ENCODE data around the gene ABLIM2.

- TF ChIP-seq, protein P1, sequence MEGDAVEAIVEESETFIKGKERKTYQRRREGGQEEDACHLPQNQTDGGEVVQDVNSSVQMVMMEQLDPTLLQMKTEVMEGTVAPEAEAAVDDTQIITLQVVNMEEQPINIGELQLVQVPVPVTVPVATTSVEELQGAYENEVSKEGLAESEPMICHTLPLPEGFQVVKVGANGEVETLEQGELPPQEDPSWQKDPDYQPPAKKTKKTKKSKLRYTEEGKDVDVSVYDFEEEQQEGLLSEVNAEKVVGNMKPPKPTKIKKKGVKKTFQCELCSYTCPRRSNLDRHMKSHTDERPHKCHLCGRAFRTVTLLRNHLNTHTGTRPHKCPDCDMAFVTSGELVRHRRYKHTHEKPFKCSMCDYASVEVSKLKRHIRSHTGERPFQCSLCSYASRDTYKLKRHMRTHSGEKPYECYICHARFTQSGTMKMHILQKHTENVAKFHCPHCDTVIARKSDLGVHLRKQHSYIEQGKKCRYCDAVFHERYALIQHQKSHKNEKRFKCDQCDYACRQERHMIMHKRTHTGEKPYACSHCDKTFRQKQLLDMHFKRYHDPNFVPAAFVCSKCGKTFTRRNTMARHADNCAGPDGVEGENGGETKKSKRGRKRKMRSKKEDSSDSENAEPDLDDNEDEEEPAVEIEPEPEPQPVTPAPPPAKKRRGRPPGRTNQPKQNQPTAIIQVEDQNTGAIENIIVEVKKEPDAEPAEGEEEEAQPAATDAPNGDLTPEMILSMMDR (conservative IDR thresholded peaks at IDR 0.05; ENCODE audit: low read depth in 2 of 2): no peak
- TF ChIP-seq CREB1 (CRISPR knock-in tag; IDR thresholded peaks at IDR 0.05; ENCODE audit: low read depth) (no peak), REST (IDR thresholded peaks at IDR 0.05; ENCODE audit: unreplicated experiment) (no peak), EZH2 (IDR thresholded peaks at IDR 0.05; ENCODE audit: low read depth, unreplicated experiment) (no peak), POLR2AphosphoS5 (IDR thresholded peaks at IDR 0.05; ENCODE audit: low read depth) (no peak), ETS1 (IDR thresholded peaks at IDR 0.05) (no peak), JUNB (IDR thresholded peaks at IDR 0.05; ENCODE audit: unreplicated experiment) (no peak), EZH2phosphoT487 (IDR thresholded peaks at IDR 0.05; ENCODE audit: unreplicated experiment) (no peak), ZNF114 (CRISPR knock-in tag; IDR thresholded peaks at IDR 0.05) (no peak), NANOG (IDR thresholded peaks at IDR 0.05; ENCODE audit: borderline replicate concordance) (no peak), STAT1 (IDR thresholded peaks at IDR 0.05; ENCODE audit: unreplicated experiment) (no peak), ZNF331 (CRISPR knock-in tag; IDR thresholded peaks at IDR 0.05; ENCODE audit: low read depth) (no peak)
- TF ChIP-seq, protein P2, sequence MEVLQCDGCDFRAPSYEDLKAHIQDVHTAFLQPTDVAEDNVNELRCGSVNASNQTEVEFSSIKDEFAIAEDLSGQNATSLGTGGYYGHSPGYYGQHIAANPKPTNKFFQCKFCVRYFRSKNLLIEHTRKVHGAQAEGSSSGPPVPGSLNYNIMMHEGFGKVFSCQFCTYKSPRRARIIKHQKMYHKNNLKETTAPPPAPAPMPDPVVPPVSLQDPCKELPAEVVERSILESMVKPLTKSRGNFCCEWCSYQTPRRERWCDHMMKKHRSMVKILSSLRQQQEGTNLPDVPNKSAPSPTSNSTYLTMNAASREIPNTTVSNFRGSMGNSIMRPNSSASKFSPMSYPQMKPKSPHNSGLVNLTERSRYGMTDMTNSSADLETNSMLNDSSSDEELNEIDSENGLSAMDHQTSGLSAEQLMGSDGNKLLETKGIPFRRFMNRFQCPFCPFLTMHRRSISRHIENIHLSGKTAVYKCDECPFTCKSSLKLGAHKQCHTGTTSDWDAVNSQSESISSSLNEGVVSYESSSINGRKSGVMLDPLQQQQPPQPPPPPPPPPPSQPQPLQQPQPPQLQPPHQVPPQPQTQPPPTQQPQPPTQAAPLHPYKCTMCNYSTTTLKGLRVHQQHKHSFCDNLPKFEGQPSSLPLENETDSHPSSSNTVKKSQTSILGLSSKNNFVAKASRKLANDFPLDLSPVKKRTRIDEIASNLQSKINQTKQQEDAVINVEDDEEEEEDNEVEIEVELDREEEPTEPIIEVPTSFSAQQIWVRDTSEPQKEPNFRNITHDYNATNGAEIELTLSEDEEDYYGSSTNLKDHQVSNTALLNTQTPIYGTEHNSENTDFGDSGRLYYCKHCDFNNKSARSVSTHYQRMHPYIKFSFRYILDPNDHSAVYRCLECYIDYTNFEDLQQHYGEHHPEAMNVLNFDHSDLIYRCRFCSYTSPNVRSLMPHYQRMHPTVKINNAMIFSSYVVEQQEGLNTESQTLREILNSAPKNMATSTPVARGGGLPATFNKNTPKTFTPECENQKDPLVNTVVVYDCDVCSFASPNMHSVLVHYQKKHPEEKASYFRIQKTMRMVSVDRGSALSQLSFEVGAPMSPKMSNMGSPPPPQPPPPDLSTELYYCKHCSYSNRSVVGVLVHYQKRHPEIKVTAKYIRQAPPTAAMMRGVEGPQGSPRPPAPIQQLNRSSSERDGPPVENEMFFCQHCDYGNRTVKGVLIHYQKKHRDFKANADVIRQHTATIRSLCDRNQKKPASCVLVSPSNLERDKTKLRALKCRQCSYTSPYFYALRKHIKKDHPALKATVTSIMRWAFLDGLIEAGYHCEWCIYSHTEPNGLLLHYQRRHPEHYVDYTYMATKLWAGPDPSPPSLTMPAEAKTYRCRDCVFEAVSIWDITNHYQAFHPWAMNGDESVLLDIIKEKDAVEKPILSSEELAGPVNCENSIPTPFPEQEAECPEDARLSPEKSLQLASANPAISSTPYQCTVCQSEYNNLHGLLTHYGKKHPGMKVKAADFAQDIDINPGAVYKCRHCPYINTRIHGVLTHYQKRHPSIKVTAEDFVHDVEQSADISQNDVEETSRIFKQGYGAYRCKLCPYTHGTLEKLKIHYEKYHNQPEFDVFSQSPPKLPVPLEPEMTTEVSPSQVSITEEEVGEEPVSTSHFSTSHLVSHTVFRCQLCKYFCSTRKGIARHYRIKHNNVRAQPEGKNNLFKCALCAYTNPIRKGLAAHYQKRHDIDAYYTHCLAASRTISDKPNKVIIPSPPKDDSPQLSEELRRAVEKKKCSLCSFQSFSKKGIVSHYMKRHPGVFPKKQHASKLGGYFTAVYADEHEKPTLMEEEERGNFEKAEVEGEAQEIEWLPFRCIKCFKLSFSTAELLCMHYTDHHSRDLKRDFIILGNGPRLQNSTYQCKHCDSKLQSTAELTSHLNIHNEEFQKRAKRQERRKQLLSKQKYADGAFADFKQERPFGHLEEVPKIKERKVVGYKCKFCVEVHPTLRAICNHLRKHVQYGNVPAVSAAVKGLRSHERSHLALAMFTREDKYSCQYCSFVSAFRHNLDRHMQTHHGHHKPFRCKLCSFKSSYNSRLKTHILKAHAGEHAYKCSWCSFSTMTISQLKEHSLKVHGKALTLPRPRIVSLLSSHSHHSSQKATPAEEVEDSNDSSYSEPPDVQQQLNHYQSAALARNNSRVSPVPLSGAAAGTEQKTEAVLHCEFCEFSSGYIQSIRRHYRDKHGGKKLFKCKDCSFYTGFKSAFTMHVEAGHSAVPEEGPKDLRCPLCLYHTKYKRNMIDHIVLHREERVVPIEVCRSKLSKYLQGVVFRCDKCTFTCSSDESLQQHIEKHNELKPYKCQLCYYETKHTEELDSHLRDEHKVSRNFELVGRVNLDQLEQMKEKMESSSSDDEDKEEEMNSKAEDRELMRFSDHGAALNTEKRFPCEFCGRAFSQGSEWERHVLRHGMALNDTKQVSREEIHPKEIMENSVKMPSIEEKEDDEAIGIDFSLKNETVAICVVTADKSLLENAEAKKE (CRISPR knock-in tag; IDR thresholded peaks at IDR 0.05): no peak
Observed at GRCh38 chr4:8066336-8066931, 92.2 kb downstream of the ABLIM2 start.
